Psoas muscle (tissue), 8 donors: ENCODE data around the gene LPP. TPM values are rescaled to one million over a fixed set of nuclear protein-coding genes. Genes with fewer than 3 reads are reported as not detected.

ENCODE experiments used
- ATAC-seq, 4 donors: fragments of 200-7000 bp; cut with Tn5 transposase; one replicate each; pipeline ENCODE4 v1.9.1; 2020; ENCODE audit warnings: moderate library complexity in 3 of 4, mild to moderate bottlenecking in 2 of 4
- DNase-seq, 2 donors: peaks; one replicate each; pipeline ENCODE4 v3.0.0-alpha.2; 2020
- H3K27ac ChIP-seq: fragments of 200-600 bp; one replicate; pipeline ENCODE4 v1.8.0; 2022
- H3K27me3 ChIP-seq, 3 donors: fragments of 200-600 bp in 1 of 3; one replicate each; pipeline versions ENCODE4 v1.6.1 to v1.8.0; 2013 to 2022; ENCODE audit warnings: low read length in 2 of 3, mild to moderate bottlenecking in 2 of 3, moderate library complexity in 1 of 3; ENCODE audit not compliant: insufficient read depth in 3 of 3
- H3K36me3 ChIP-seq, 2 donors: fragments of 200-600 bp in 1 of 2; one replicate each; pipeline versions ENCODE4 v1.6.1 to v1.8.0; 2013 to 2022; ENCODE audit warnings: low read depth in 1 of 2, mild to moderate bottlenecking in 1 of 2, moderate library complexity in 1 of 2; ENCODE audit not compliant: insufficient read depth in 1 of 2
- H3K4me1 ChIP-seq: fragments of 200-600 bp; one replicate; pipeline ENCODE4 v1.8.0; 2022
- H3K4me3 ChIP-seq: fragments of 200-600 bp; one replicate; pipeline ENCODE4 v1.8.0; 2022; ENCODE audit warnings: mild to moderate bottlenecking
- H3K9me3 ChIP-seq: fragments of 200-600 bp; one replicate; pipeline ENCODE4 v1.8.0; 2022
- CTCF ChIP-seq: fragments of 200-600 bp; IDR thresholded peaks from one replicate; pipeline ENCODE4 v1.8.0; 2022; ENCODE audit warnings: antibody characterized with exemption
- WGBS, 3 donors: extraction: QIAGEN DNeasy Blood & Tissue Kit; methylation state at CpG; one replicate each; pipeline versions ENCODE4 v1.1.6 to v1.1.7; 2013; 5-methylcytosine and 5-hydroxymethylcytosine counted together
- intact Hi-C, 2 donors: fragments of 100-400 bp; cut with DNase I; formaldehyde crosslinking; loops; one replicate each; pipeline versions ENCODE4 v1.11.0 to v1.14.2; 2022
- polyA plus RNA-seq, 3 donors: library from polyadenylated mRNA; stranded (reverse); fragments of 200-250 nt; gene quantifications; one replicate each; pipeline ENCODE4 v1.2.3, GENCODE V29; 2013
- total RNA-seq, 4 donors: library from RNA; stranded (reverse); fragmentation: NEBNext Ultra II Directional in 2 of 4; extraction: Animal tissue kit (Norgen Biotek cat#: 25700) in 2 of 4; gene quantifications; one replicate each; pipeline versions ENCODE4 v1.2.1 to v1.2.4, GENCODE V29; 2021 to 2023
- donor health status: healthy with polysubstance abuse.
- donor health status: DM: no; HTN: no; CAD: no; lungs with moderate emphysema.
- donor health status: Bipolar disorder and iron deficiency.
- donor health status: healthy.
- donor health status: DM: yes; HTN: yes; CAD: no.
- donor health status: DM: no; HTN: no; CAD: no.
- donor health status: DM: no; HTN: no; CAD: no.
- donor health status: DM: yes; HTN: yes; CAD: no.

The LPP gene
- total and polyA plus RNA-seq, 7 donors, result 2.6 to 80.3 (median 42.8) TPM

- DNase-seq (no peak), ATAC-seq (no peak)
- no peaks in the 10 kb centered on the region for H3K27me3 ChIP-seq
- 96 to 100% (median 96%) methylated on average over 2 of the region's 2 CpGs for WGBS, 3 donors
- H3K4me1 ChIP-seq, result no peaks in the 10 kb centered on the region
- no peak overlapping the region for H3K27ac ChIP-seq
- no peaks in the 10 kb centered on the region for H3K36me3 ChIP-seq
- TF ChIP-seq CTCF, result no peak
- H3K4me3 ChIP-seq, result no peak overlapping the region
- intact Hi-C loops, result no loop called here
- no peaks in the 10 kb centered on the region for H3K9me3 ChIP-seq
Observed at GRCh38 chr3:188310270-188310710, 156.3 kb downstream of the LPP start.

- DNase-seq (no peak), ATAC-seq (no peak)
- WGBS, 3 donors, result 44 to 54% (median 46%) methylated on average over 2 of the region's 2 CpGs
- no peak for TF ChIP-seq CTCF
- Histone ChIP-seq H3K9me3 (no peaks in the 10 kb centered on the region), H3K27me3 (no peaks in the 10 kb centered on the region), H3K36me3 (no peaks in the 10 kb centered on the region), H3K4me3 (no peak overlapping the region), H3K4me1 (peaks cover 13% of the 10 kb centered on the region), H3K27ac (peak overlapping the region; percentile 25)
- intact Hi-C loops, result no loop called here
Observed at GRCh38 chr3:188315553-188315952, 161.6 kb downstream of the LPP start.

GRCh38 chr3:188316021-188316722 lies 162.2 kb downstream of the LPP start:
- WGBS, 3 donors, result 62 to 81% (median 66%) methylated on average over 6 of the region's 6 CpGs
- Histone ChIP-seq H3K4me3 (no peak overlapping the region), H3K27ac (peak overlapping the region; percentile 25), H3K27me3 (no peaks in the 10 kb centered on the region), H3K9me3 (no peaks in the 10 kb centered on the region), H3K4me1 (peaks cover 13% of the 10 kb centered on the region), H3K36me3 (no peaks in the 10 kb centered on the region)
- ATAC-seq (peak in 2 of 4 donors; percentile 53 to 64), DNase-seq (no peak)
- TF ChIP-seq CTCF, result no peak
- intact Hi-C loops, result no loop called here

DNA sequence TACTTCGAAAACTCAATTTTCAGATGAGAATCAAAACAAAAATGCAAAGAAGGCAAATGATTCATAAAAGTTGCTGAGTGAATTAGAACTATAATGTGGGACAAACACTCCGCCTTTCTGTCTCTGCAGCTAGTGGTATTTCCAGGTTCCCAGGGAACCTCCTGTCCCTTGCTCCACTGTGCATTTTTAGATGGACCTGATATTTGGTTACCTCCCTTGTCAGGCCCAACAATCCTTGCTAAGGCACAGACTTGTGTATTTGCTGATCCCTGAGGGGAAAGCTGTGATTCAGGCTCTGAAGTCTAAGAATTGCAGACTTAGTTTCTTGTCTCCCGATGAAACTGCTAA lies 162.7 kb downstream of the LPP start:
- Histone ChIP-seq H3K4me1 (peaks cover 13% of the 10 kb centered on the region), H3K27me3 (no peaks in the 10 kb centered on the region), H3K9me3 (no peaks in the 10 kb centered on the region), H3K36me3 (no peaks in the 10 kb centered on the region), H3K4me3 (no peak overlapping the region), H3K27ac (peak overlapping the region; percentile 25)
- WGBS, 3 donors, result 61 to 90% (median 77%) methylated on average over 3 of the region's 3 CpGs
- TF ChIP-seq CTCF, result no peak
- DNase-seq (no peak), ATAC-seq (peak in 2 of 4 donors; percentile 40 to 68)
- intact Hi-C loops, result no loop called here

DNA sequence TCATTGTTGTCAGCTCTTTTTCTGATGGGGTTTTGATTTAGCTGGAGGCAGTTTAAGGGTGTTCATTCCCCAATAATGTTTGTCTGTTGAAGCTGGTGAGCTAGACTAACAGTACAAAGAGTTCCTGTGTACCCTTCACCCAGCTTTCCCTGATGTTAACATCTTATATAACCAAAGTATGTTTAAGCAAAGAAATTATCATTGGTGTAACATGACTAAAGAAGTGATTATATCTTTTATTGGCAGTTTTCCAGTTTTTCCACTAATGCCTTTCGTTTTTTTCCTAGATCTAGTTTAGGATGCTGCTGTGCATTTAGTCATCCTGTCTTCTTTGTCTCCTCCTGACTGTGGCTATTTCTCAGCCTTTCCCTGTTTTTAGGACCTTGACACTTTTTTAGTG lies 165.6 kb downstream of the LPP start:
- Histone ChIP-seq H3K27ac (no peak overlapping the region), H3K36me3 (no peaks in the 10 kb centered on the region), H3K4me3 (no peak overlapping the region), H3K27me3 (no peaks in the 10 kb centered on the region), H3K9me3 (no peaks in the 10 kb centered on the region), H3K4me1 (peaks cover 13% of the 10 kb centered on the region)
- WGBS, 3 donors, result 13 to 31% (median 23%) methylated on average over 1 of the region's 1 CpG
- no peak for TF ChIP-seq CTCF
- ATAC-seq (no peak), DNase-seq (no peak)
- intact Hi-C loops, result no loop called here
